ENCODE results near the gene NME7. TPM values are rescaled to one million over a fixed set of nuclear protein-coding genes. Genes with fewer than 3 reads are reported as not detected.
"Not testable (repeated sequence)": the region's sequence is repeated elsewhere in the genome, so short reads cannot be mapped to it uniquely, and the experiment has no call there.

NME7 gene
- total RNA-seq, 1 donor from 2014 or later, result 25.7 TPM

GRCh38 chr1:169348383-169349036 is 19.1 kb downstream of the NME7 start:
- TF ChIP-seq CTCF (conservative IDR thresholded peaks at IDR 0.05), result peak; percentile 93
- DNase-seq (ENCODE audit: low read depth, low spot score), result peak; percentile 35
- peaks cover 10% of the 10 kb centered on the region for H3K36me3 Mint-ChIP-seq (ENCODE audit: low read depth)
- no peaks in the 10 kb centered on the region for H3K27me3 Mint-ChIP-seq (ENCODE audit: low read depth)
- H3K9me3 Mint-ChIP-seq, result peaks cover 5% of the 10 kb centered on the region
- H3K27ac Mint-ChIP-seq (ENCODE audit: unreplicated experiment), result no peak overlapping the region
- peaks cover 4% of the 10 kb centered on the region for H3K4me1 Mint-ChIP-seq
- H3K4me3 Mint-ChIP-seq, result no peak overlapping the region

- DNase-seq (ENCODE audit: low read depth, low spot score), result no peak
- Mint-ChIP-seq H3K36me3 (ENCODE audit: low read depth) (peaks cover 6% of the 10 kb centered on the region), H3K4me1 (peaks cover 4% of the 10 kb centered on the region), H3K4me3 (no peak overlapping the region), H3K27me3 (ENCODE audit: low read depth) (no peaks in the 10 kb centered on the region), H3K9me3 (peaks cover 2% of the 10 kb centered on the region), H3K27ac (ENCODE audit: unreplicated experiment) (no peak overlapping the region)
- TF ChIP-seq CTCF (conservative IDR thresholded peaks at IDR 0.05), result no peak
These were observed 19.8 kb downstream of the NME7 start for GRCh38 chr1:169347688-169348382.

GRCh38 chr1:169346036-169346589 is 21.5 kb downstream of the NME7 start:
- Mint-ChIP-seq H3K27ac (ENCODE audit: unreplicated experiment) (no peak overlapping the region), H3K27me3 (ENCODE audit: low read depth) (no peaks in the 10 kb centered on the region), H3K9me3 (no peaks in the 10 kb centered on the region), H3K4me3 (no peak overlapping the region), H3K36me3 (ENCODE audit: low read depth) (no peaks in the 10 kb centered on the region), H3K4me1 (peaks cover 4% of the 10 kb centered on the region)
- no peak for TF ChIP-seq CTCF (conservative IDR thresholded peaks at IDR 0.05)
- DNase-seq (ENCODE audit: low read depth, low spot score), result no peak

GRCh38 chr1:169345511-169345910 is 22.1 kb downstream of the NME7 start:
- Mint-ChIP-seq H3K4me1 (peaks cover 4% of the 10 kb centered on the region), H3K9me3 (peaks cover 4% of the 10 kb centered on the region), H3K27ac (ENCODE audit: unreplicated experiment) (no peak overlapping the region), H3K4me3 (no peak overlapping the region), H3K36me3 (ENCODE audit: low read depth) (peaks cover 3% of the 10 kb centered on the region), H3K27me3 (ENCODE audit: low read depth) (no peaks in the 10 kb centered on the region)
- no peak for DNase-seq (ENCODE audit: low read depth, low spot score)
- TF ChIP-seq CTCF (conservative IDR thresholded peaks at IDR 0.05), result no peak

GRCh38 chr1:169342096-169342495 is 25.5 kb downstream of the NME7 start:
- not testable (repeated sequence) for DNase-seq (ENCODE audit: low read depth, low spot score); H3K27ac Mint-ChIP-seq (ENCODE audit: unreplicated experiment); H3K27me3 Mint-ChIP-seq (ENCODE audit: low read depth); H3K9me3 Mint-ChIP-seq; H3K4me3 Mint-ChIP-seq; H3K4me1 Mint-ChIP-seq
- peaks cover 22% of the 10 kb centered on the region for H3K36me3 Mint-ChIP-seq (ENCODE audit: low read depth)

GRCh38 chr1:169340882-169341281 is 26.7 kb downstream of the NME7 start:
- H3K9me3 Mint-ChIP-seq, result peaks cover 13% of the 10 kb centered on the region
- H3K27ac Mint-ChIP-seq (ENCODE audit: unreplicated experiment), result no peak overlapping the region
- no peak for DNase-seq (ENCODE audit: low read depth, low spot score)
- no peaks in the 10 kb centered on the region for H3K4me1 Mint-ChIP-seq
- H3K4me3 Mint-ChIP-seq, result no peak overlapping the region
- TF ChIP-seq CTCF (conservative IDR thresholded peaks at IDR 0.05), result no peak
- H3K27me3 Mint-ChIP-seq (ENCODE audit: low read depth), result no peaks in the 10 kb centered on the region
- H3K36me3 Mint-ChIP-seq (ENCODE audit: low read depth), result peaks cover 29% of the 10 kb centered on the region

Data from neural crest cell (in vitro differentiated cells).